GM23338 (cell line): ENCODE data around the gene EYA3.

Experiments used
- CREB1 ChIP-seq: fragments of 250-450 bp; sonication (Bioruptor Pico); IDR thresholded peaks from 2 replicates; pipeline ENCODE4 v1.5.0; 2020; ENCODE audit warnings: low read depth, mild to moderate bottlenecking, moderate library complexity
- EZH2 ChIP-seq: fragments of 200-600 bp; sonication (generic); IDR thresholded peaks from one replicate; pipeline ENCODE4 v1.8.0; 2017; ENCODE audit warnings: antibody characterized with exemption, mild to moderate bottlenecking, low read depth; ENCODE audit not compliant: unreplicated experiment
- EZH2phosphoT487 ChIP-seq: fragments of 200-600 bp; sonication (generic); IDR thresholded peaks from one replicate; pipeline ENCODE4 v1.8.1; 2018; ENCODE audit warnings: antibody characterized with exemption; ENCODE audit not compliant: unreplicated experiment
- JUNB ChIP-seq: IDR thresholded peaks from one replicate; pipeline ENCODE4 v1.6.1; 2016; ENCODE audit warnings: antibody characterized with exemption; ENCODE audit not compliant: unreplicated experiment
- NANOG ChIP-seq: IDR thresholded peaks from 2 replicates; pipeline ENCODE4 v1.6.1; 2016; ENCODE audit warnings: antibody characterized with exemption, borderline replicate concordance
- POLR2AphosphoS5 ChIP-seq: IDR thresholded peaks from 2 replicates; pipeline ENCODE4 v1.6.1; 2016; ENCODE audit warnings: antibody characterized with exemption, low read depth
- ZNF114 ChIP-seq: fragments of 250-450 bp; sonication (Bioruptor Pico); IDR thresholded peaks from 2 replicates; pipeline ENCODE4 v1.5.0; 2020; ENCODE audit warnings: mild to moderate bottlenecking, moderate library complexity
- ZNF331 ChIP-seq: fragments of 250-450 bp; sonication (Bioruptor Pico); IDR thresholded peaks from 2 replicates; pipeline ENCODE4 v1.5.0; 2020; ENCODE audit warnings: low read depth, mild to moderate bottlenecking, moderate library complexity
- TF ChIP-seq, protein P1 (sequence below), 2 experiments: fragments of 200-600 bp in 1 of 2; sonication (generic) in 1 of 2; conservative IDR thresholded peaks; 2 replicates each; pipeline versions ENCODE4 v1.5.1 to v1.6.1; 2016 to 2017; ENCODE audit warnings: antibody characterized with exemption in 2 of 2, low read depth in 2 of 2, mild to moderate bottlenecking in 2 of 2, moderate library complexity in 1 of 2
- TF ChIP-seq, protein P2 (sequence below): IDR thresholded peaks from one replicate; pipeline ENCODE4 v1.6.1; 2018; ENCODE audit warnings: antibody characterized with exemption; ENCODE audit not compliant: unreplicated experiment
- TF ChIP-seq, protein P3 (sequence below): IDR thresholded peaks from 2 replicates; pipeline ENCODE4 v1.6.1; 2016; ENCODE audit warnings: antibody characterized with exemption

DNA sequence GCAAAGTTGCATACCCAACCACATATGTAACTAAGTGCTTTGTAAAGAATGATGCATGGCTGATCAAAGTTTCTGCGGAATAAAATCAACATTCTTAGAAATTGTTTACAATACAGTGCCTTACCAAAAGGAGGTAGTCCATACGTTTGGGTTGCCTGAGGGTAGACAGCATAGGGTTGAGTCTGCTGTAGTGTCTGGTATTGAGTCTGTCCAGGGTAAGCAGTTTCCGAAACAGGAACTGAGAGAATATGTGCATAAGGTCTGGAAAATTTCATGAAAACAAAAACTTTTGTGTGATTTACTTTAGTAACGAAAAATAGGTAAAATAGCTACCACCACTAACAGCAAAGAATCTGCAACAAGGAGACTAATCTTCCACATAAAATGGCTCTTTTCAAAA, 53.0 kb downstream of the EYA3 start:
- TF ChIP-seq, protein P1, sequence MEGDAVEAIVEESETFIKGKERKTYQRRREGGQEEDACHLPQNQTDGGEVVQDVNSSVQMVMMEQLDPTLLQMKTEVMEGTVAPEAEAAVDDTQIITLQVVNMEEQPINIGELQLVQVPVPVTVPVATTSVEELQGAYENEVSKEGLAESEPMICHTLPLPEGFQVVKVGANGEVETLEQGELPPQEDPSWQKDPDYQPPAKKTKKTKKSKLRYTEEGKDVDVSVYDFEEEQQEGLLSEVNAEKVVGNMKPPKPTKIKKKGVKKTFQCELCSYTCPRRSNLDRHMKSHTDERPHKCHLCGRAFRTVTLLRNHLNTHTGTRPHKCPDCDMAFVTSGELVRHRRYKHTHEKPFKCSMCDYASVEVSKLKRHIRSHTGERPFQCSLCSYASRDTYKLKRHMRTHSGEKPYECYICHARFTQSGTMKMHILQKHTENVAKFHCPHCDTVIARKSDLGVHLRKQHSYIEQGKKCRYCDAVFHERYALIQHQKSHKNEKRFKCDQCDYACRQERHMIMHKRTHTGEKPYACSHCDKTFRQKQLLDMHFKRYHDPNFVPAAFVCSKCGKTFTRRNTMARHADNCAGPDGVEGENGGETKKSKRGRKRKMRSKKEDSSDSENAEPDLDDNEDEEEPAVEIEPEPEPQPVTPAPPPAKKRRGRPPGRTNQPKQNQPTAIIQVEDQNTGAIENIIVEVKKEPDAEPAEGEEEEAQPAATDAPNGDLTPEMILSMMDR (conservative IDR thresholded peaks at IDR 0.05; ENCODE audit: low read depth in 2 of 2): no peak
- TF ChIP-seq POLR2AphosphoS5 (no peak), EZH2 (no peak), EZH2phosphoT487 (no peak), NANOG (no peak), ZNF331 (no peak), JUNB (no peak), CREB1 (no peak), ZNF114 (CRISPR knock-in tag) (no peak)
- TF ChIP-seq, protein P2, sequence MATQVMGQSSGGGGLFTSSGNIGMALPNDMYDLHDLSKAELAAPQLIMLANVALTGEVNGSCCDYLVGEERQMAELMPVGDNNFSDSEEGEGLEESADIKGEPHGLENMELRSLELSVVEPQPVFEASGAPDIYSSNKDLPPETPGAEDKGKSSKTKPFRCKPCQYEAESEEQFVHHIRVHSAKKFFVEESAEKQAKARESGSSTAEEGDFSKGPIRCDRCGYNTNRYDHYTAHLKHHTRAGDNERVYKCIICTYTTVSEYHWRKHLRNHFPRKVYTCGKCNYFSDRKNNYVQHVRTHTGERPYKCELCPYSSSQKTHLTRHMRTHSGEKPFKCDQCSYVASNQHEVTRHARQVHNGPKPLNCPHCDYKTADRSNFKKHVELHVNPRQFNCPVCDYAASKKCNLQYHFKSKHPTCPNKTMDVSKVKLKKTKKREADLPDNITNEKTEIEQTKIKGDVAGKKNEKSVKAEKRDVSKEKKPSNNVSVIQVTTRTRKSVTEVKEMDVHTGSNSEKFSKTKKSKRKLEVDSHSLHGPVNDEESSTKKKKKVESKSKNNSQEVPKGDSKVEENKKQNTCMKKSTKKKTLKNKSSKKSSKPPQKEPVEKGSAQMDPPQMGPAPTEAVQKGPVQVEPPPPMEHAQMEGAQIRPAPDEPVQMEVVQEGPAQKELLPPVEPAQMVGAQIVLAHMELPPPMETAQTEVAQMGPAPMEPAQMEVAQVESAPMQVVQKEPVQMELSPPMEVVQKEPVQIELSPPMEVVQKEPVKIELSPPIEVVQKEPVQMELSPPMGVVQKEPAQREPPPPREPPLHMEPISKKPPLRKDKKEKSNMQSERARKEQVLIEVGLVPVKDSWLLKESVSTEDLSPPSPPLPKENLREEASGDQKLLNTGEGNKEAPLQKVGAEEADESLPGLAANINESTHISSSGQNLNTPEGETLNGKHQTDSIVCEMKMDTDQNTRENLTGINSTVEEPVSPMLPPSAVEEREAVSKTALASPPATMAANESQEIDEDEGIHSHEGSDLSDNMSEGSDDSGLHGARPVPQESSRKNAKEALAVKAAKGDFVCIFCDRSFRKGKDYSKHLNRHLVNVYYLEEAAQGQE: no peak
- TF ChIP-seq, protein P3, sequence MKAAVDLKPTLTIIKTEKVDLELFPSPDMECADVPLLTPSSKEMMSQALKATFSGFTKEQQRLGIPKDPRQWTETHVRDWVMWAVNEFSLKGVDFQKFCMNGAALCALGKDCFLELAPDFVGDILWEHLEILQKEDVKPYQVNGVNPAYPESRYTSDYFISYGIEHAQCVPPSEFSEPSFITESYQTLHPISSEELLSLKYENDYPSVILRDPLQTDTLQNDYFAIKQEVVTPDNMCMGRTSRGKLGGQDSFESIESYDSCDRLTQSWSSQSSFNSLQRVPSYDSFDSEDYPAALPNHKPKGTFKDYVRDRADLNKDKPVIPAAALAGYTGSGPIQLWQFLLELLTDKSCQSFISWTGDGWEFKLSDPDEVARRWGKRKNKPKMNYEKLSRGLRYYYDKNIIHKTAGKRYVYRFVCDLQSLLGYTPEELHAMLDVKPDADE: no peak
